SHP77 treated with DMSO at 0.1 percent for 48 hours (cell line): ENCODE measurements around the gene CEMIP.

Experiments used
- DNase-seq: peaks from one replicate; lab custom pipeline; 2025; lab: John Stamatoyannopoulos, UW

The CEMIP gene

GRCh38 chr15:80890341-80891005, 111.3 kb downstream of the CEMIP start:
- no peak for DNase-seq

- no peak for DNase-seq
These were observed 111.8 kb downstream of the CEMIP start for GRCh38 chr15:80891006-80891405.

- no peak for DNase-seq
These were observed 113.2 kb downstream of the CEMIP start for GRCh38 chr15:80892414-80892813.

GRCh38 chr15:80893777-80894176, 114.6 kb downstream of the CEMIP start:
- DNase-seq = no peak

DNA sequence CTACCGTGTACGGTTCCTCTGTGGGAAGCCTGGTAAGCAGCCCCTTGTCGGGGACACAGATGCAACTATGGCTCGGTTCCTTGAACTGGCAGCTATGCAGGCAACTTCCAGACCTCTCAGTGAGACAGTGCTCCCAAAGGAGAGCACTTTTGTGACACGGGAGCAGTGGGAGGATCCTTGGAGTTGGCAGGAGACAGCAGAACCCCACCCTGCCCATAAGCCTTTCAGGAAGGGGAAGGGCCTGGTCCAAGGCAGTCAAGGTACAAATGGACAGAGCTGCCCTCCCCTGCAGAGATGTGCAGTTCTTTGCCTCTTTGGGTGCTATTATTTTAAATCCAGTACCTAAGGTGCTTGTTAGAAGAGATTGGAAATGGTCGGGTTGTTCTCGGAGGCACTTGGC, 115.9 kb downstream of the CEMIP start:
- DNase-seq = no peak

DNA sequence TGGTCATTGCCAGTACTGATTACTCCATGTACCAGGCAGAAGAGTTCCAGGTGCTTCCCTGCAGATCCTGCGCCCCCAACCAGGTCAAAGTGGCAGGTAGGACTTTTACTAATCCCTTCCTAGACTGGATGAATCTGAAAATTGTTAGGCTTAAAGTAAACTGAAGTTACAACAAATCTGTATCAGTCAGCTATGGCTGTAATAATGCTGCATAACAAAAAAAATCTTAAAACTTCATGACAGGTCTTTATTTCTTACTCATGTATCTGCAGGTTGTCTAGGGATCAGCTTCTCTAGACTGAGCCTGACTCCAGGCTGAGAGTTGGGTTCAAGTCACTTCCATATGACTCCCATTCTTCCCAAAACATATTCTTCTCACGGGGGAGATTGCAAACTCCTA, 116.8 kb downstream of the CEMIP start:
- DNase-seq = no peak

- no peak for DNase-seq
These were observed 118.9 kb downstream of the CEMIP start for GRCh38 chr15:80898040-80898439.

- no peak for DNase-seq
These were observed 123.2 kb downstream of the CEMIP start for GRCh38 chr15:80902298-80902801.

DNA sequence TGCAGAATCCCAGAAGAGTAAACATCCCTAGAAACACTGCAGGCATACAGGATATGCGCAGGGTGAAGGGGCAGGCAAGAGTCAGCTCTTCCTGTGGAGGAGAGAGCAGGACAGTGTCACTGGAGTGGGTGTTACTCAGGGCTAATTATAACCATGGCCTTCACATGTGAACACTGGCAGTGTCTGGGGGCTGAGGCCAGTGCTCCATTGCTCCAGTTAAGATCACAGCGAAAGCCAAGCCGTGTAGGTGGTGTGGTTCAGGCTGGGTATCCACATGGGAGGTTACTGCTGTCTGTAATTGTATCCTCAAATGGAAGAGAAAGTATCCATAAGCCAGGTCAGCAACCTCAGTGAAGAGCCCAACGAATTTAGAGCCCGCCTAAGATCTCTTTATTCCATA, 125.8 kb downstream of the CEMIP start:
- DNase-seq = no peak

DNA sequence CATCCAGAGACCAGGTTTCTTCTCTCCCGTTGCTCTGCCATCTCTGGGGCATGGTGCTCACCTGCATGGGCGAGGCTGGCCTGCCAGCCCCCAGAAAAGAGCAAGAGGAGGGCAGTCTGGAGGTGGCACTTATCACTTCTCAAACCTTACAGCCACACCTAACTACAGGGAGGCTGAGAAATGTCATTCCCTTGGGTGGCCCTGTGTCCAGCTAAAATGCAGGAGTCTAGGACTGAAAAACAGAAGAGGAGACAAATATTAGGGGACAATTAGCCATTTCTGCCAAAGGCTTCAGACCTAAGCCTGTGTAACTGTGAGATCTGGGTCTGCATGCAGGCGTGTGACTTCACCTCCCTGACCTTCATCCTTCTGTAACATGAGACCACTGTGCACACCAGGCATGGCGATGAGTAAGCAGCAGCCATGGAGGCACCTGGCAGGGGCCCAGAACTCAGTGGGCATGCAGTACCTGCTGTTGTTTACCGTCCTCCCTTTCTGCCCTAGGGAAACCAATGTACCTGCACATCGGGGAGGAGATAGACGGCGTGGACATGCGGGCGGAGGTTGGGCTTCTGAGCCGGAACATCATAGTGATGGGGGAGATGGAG, 127.1 kb downstream of the CEMIP start:
- DNase-seq = peak; percentile 56

- DNase-seq = no peak
These were observed 132.7 kb downstream of the CEMIP start for GRCh38 chr15:80911821-80912220.

- no peak for DNase-seq
These were observed 133.5 kb downstream of the CEMIP start for GRCh38 chr15:80912673-80913072.

GRCh38 chr15:80913541-80913940, 134.4 kb downstream of the CEMIP start:
- DNase-seq = no peak

GRCh38 chr15:80915472-80915871, 136.3 kb downstream of the CEMIP start:
- DNase-seq = no peak

- DNase-seq = no peak
These were observed 136.9 kb downstream of the CEMIP start for GRCh38 chr15:80916056-80916455.

DNA sequence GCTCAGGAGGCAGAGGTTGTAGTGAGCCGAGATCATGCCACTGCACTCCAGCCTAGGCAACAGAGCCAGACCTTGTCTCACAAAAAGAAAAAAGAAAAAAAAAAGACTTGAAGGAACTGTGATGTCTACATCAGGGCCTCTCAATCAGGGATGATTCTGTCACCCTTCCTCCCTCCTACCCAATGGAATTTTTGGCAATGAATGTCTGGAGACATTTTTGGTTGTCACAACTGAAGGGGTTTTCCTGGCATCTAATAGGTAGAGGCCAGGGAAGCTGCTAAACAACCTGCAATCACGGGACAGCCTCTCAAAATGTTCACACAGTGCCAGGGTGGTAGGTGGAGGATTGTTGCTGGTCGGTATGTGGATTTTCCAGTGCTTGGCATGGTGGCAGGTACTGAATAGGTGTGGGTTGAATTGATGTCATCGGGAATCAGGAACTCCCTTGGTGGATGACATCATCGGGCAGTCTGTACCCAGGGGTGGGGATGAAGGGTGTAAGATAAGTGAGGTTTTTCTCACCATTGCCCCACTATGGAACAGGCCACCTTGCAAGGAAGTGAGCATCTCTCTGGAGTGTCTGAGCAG, 139.1 kb downstream of the CEMIP start:
- DNase-seq = no peak

DNA sequence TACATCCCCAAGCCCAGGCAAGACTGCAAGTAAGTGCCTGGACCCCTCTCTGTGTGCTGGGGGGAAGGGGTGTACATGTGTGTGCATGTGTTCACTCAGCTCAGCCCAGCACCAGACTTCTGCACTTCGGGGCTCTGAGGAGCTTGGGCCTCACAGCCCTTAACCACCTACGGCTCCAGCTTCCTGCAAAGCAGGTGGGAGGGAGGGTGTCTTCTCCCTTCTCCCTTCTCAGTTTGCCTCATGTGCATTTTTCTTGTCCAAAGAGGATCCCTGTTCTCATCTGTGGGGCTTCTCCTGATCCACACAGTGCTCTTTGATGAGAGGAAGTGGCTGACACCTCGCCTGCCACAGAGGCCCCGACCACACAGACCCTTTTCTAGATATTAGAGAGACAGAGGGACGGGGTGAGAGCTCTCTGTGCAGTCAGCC, 141.1 kb downstream of the CEMIP start:
- no peak for DNase-seq

DNA sequence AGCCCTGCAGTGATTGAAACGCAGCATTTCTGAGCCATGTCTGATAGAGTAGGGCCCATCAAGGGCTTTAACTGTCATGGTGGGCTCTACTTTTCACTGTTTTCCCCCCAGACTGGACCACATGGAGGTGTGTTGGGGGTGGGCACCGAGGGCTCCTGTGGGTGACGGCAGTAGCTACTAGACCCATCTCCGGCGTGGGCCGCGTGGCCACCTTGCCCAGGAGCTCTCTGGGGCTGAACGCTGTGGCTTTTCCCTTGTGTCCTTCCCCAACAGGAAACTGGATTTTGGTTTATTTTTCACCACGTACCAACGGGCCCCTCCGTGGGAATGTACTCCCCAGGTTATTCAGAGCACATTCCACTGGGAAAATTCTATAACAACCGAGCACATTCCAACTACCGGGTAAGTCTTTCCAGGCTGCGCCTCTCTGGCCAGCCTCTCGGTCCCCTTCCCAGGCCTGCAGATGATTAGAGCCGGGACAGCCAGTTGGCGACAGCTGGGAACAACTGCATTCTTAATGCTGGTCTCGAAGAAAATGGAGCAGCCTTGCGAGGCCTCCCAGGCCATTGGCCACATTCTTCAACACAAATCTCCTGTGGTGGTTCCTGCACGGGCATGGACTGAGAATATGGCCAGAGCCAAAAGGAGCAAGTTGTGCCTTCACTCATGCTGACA, 142.7 kb downstream of the CEMIP start:
- no peak for DNase-seq

GRCh38 chr15:80923668-80924067, 144.5 kb downstream of the CEMIP start:
- no peak for DNase-seq

DNA sequence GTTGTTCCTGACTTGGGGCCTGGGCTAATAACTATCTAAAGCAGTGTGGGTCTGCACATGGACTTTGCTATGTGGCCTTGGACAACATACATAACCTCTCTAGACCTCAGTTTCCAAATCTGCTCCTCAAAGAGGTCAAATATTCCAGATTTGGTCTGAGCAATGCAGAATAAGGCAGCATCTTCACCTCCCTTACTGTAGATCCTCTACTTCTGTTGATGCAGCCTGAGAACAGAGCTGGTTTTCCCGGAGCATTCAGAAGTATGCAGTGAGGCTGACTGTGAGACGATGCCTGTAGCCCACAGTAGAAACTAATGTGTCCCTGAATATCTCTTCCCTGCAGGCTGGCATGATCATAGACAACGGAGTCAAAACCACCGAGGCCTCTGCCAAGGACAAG, 145.1 kb downstream of the CEMIP start:
- no peak for DNase-seq

DNA sequence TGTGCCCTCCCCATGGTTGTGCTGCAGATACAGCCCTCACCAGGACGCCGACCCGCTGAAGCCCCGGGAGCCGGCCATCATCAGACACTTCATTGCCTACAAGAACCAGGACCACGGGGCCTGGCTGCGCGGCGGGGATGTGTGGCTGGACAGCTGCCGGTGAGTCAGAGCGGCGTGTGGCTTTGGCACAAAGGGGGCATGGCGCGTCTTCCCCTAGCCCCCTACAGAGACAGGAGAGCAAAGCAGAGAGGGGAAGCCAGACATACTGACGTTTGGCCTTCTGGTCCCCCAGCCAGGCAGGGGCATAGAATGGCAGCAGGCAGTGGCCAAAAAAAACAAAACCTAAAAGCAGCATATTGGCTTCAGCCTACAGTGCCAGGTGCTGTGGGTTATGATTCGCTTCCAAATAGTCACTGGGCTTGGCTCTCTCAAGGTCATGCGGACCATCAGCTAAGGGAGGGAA, 146.5 kb downstream of the CEMIP start:
- no peak for DNase-seq

DNA sequence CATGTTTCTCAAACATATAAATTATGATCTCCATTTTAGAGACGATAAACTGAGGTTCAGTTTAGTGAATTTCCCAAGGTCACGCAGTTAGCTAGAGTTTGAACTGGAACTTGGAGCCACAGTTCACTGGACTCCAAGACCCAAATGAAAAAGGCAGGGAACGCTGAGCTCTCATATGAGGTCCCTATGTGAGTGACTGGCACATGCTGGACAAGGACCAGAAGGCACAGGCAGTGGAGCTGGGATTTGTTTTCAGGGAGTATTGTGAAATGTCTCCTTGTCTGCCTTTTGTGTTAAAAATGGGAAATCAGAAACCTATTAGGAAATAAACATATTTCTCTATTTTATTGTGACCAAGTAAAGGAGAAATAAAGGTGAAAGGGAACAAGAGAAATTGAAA, 147.0 kb downstream of the CEMIP start:
- DNase-seq = no peak

- no peak for DNase-seq
These were observed 150.1 kb downstream of the CEMIP start for GRCh38 chr15:80929225-80929624.
